Mucosa of rectum (tissue), 2 donors: ENCODE measurements around the gene PITX3.
A peak's percentile ranks its signal among the peaks of the same experiment; 100 is the strongest.
"Not testable (repeated sequence)": the region's sequence is repeated elsewhere in the genome, so short reads cannot be mapped to it uniquely, and the experiment has no call there.

ENCODE experiments used
- H3K27ac ChIP-seq, 2 donors: one replicate each; pipeline ENCODE4 v1.7.0; 2013; ENCODE audit warnings: inconsistent platforms in 2 of 2, low read depth in 2 of 2, low read length in 2 of 2
- H3K27me3 ChIP-seq, 2 donors: one replicate each; pipeline ENCODE4 v1.7.0; 2013; ENCODE audit warnings: low read length in 2 of 2; ENCODE audit not compliant: control insufficient read depth in 2 of 2, insufficient read depth in 2 of 2
- H3K36me3 ChIP-seq, 2 donors: one replicate each; pipeline ENCODE4 v1.7.0; 2013; ENCODE audit warnings: low read length in 2 of 2; ENCODE audit not compliant: control insufficient read depth in 2 of 2, insufficient read depth in 2 of 2
- H3K4me1 ChIP-seq, 2 donors: one replicate each; pipeline ENCODE4 v1.7.0; 2013; ENCODE audit warnings: low read length in 2 of 2, mild to moderate bottlenecking in 1 of 2; ENCODE audit not compliant: control insufficient read depth in 2 of 2, insufficient read depth in 2 of 2
- H3K4me3 ChIP-seq, 2 donors: one replicate each; pipeline ENCODE4 v1.7.0; 2013; ENCODE audit warnings: low read length in 2 of 2
- H3K9ac ChIP-seq, 2 donors: one replicate each; pipeline ENCODE4 v1.7.0; 2013; ENCODE audit warnings: low read length in 2 of 2, low read depth in 1 of 2, mild to moderate bottlenecking in 1 of 2
- H3K9me3 ChIP-seq, 2 donors: one replicate each; pipeline ENCODE4 v1.7.0; 2013; ENCODE audit warnings: low read length in 2 of 2; ENCODE audit not compliant: control insufficient read depth in 2 of 2
- donor health status: healthy.
- donor health status: Normal muscosa, but diverticular disease.

PITX3 gene

GRCh38 chr10:102262744-102263370 is 21.5 kb upstream of the PITX3 start:
- H3K4me1 ChIP-seq = no peaks in the 10 kb centered on the region
- no peak overlapping the region for H3K9ac ChIP-seq
- no peaks in the 10 kb centered on the region for H3K9me3 ChIP-seq
- H3K4me3 ChIP-seq = no peak overlapping the region
- H3K27me3 ChIP-seq = no peaks in the 10 kb centered on the region
- no peak overlapping the region for H3K27ac ChIP-seq
- H3K36me3 ChIP-seq = peaks cover 31 to 44% of the 10 kb centered on the region in 2 donors

GRCh38 chr10:102261842-102262241 is 20.5 kb upstream of the PITX3 start:
- Histone ChIP-seq H3K9me3 (no peaks in the 10 kb centered on the region), H3K27ac (no peak overlapping the region), H3K4me3 (no peak overlapping the region), H3K36me3 (peaks cover 31 to 44% of the 10 kb centered on the region in 2 donors), H3K9ac (no peak overlapping the region), H3K27me3 (no peaks in the 10 kb centered on the region), H3K4me1 (no peaks in the 10 kb centered on the region)

- Histone ChIP-seq H3K27ac (no peak overlapping the region), H3K9me3 (no peaks in the 10 kb centered on the region), H3K9ac (no peak overlapping the region), H3K27me3 (no peaks in the 10 kb centered on the region), H3K4me3 (no peak overlapping the region), H3K4me1 (no peaks in the 10 kb centered on the region), H3K36me3 (peaks cover 31 to 44% of the 10 kb centered on the region in 2 donors)
Measured at GRCh38 chr10:102261196-102261595, 19.9 kb upstream of the PITX3 start.

GRCh38 chr10:102255404-102255803 is 14.1 kb upstream of the PITX3 start:
- no peak overlapping the region for H3K9ac ChIP-seq
- no peak overlapping the region for H3K4me3 ChIP-seq
- H3K27ac ChIP-seq = no peak overlapping the region
- peaks cover 9 to 20% of the 10 kb centered on the region in 2 donors for H3K36me3 ChIP-seq
- H3K4me1 ChIP-seq = peaks cover 0 to 3% of the 10 kb centered on the region in 2 donors
- no peaks in the 10 kb centered on the region for H3K27me3 ChIP-seq
- no peaks in the 10 kb centered on the region for H3K9me3 ChIP-seq

- Histone ChIP-seq H3K36me3 (peaks cover 4 to 12% of the 10 kb centered on the region in 2 donors), H3K9ac (no peak overlapping the region)
Measured at GRCh38 chr10:102254426-102254825, 13.1 kb upstream of the PITX3 start.

GRCh38 chr10:102252508-102252907 is 11.2 kb upstream of the PITX3 start:
- not testable (repeated sequence) for H3K27me3 ChIP-seq, H3K9ac ChIP-seq, H3K9me3 ChIP-seq, H3K36me3 ChIP-seq, H3K27ac ChIP-seq, H3K4me3 ChIP-seq
- peaks cover 10 to 13% of the 10 kb centered on the region in 2 donors for H3K4me1 ChIP-seq

More at GRCh38 chr10:102254426-102254825, 13.1 kb upstream of the PITX3 start:
- Histone ChIP-seq H3K9me3 (no peaks in the 10 kb centered on the region), H3K27me3 (no peaks in the 10 kb centered on the region), H3K4me3 (no peak overlapping the region), H3K27ac (no peak overlapping the region), H3K4me1 (peaks cover 0 to 5% of the 10 kb centered on the region in 2 donors)

GRCh38 chr10:102247734-102248133 is 6.4 kb upstream of the PITX3 start:
- no peaks in the 10 kb centered on the region for H3K9me3 ChIP-seq
- H3K4me1 ChIP-seq = peaks cover 31 to 32% of the 10 kb centered on the region in 2 donors
- H3K36me3 ChIP-seq = peaks cover 0 to 6% of the 10 kb centered on the region in 2 donors
- H3K4me3 ChIP-seq = peak overlapping the region in 1 of 2 donors; percentile 100
- H3K27me3 ChIP-seq = peaks cover 0 to 5% of the 10 kb centered on the region in 2 donors
- H3K9ac ChIP-seq = no peak overlapping the region
- no peak overlapping the region for H3K27ac ChIP-seq

GRCh38 chr10:102246261-102246660 is 4.9 kb upstream of the PITX3 start:
- Histone ChIP-seq H3K9ac (peak overlapping the region; percentile 84 to 90), H3K4me1 (peaks cover 40% of the 10 kb centered on the region in 2 donors), H3K27ac (peak overlapping the region; percentile 92 to 93)

GRCh38 chr10:102245932-102246251 is 4.6 kb upstream of the PITX3 start:
- Histone ChIP-seq H3K4me3 (peak overlapping the region; percentile 97 to 100), H3K27me3 (peaks cover 0 to 7% of the 10 kb centered on the region in 2 donors), H3K27ac (peak overlapping the region; percentile 92 to 93), H3K9me3 (no peaks in the 10 kb centered on the region), H3K9ac (peak overlapping the region; percentile 84 to 90), H3K4me1 (peaks cover 40 to 43% of the 10 kb centered on the region in 2 donors), H3K36me3 (peaks cover 0 to 2% of the 10 kb centered on the region in 2 donors)

More at GRCh38 chr10:102246261-102246660, 4.9 kb upstream of the PITX3 start:
- Histone ChIP-seq H3K27me3 (peaks cover 0 to 5% of the 10 kb centered on the region in 2 donors), H3K9me3 (no peaks in the 10 kb centered on the region), H3K4me3 (peak overlapping the region; percentile 97 to 100), H3K36me3 (peaks cover 0 to 6% of the 10 kb centered on the region in 2 donors)

- Histone ChIP-seq H3K4me1 (peaks cover 36 to 47% of the 10 kb centered on the region in 2 donors), H3K36me3 (peaks cover 0 to 2% of the 10 kb centered on the region in 2 donors), H3K9ac (peak within 1 kb of the TSS; percentile 84 to 90), H3K27me3 (peaks cover 4 to 10% of the 10 kb centered on the region in 2 donors), H3K27ac (peak within 1 kb of the TSS; percentile 92 to 93), H3K9me3 (no peaks in the 10 kb centered on the region), H3K4me3 (peak within 1 kb of the TSS; percentile 97 to 100)
Measured at GRCh38 chr10:102245082-102245931, 4.0 kb upstream of the PITX3 start, which contains the start of gene GBF1. TSS of gene GBF1 (plus strand) at chr10:102245532. CDS start at chr10:102258939, 13,407 bp downstream.
